NCI-H146 treated with DMSO at 0.1 percent for 48 hours (cell line): ENCODE results near the gene KRT3.

ENCODE experiments used
- DNase-seq: peaks from one replicate; lab custom pipeline; 2025; ENCODE audit not compliant: unreplicated experiment; lab: John Stamatoyannopoulos, UW

Gene KRT3

DNA sequence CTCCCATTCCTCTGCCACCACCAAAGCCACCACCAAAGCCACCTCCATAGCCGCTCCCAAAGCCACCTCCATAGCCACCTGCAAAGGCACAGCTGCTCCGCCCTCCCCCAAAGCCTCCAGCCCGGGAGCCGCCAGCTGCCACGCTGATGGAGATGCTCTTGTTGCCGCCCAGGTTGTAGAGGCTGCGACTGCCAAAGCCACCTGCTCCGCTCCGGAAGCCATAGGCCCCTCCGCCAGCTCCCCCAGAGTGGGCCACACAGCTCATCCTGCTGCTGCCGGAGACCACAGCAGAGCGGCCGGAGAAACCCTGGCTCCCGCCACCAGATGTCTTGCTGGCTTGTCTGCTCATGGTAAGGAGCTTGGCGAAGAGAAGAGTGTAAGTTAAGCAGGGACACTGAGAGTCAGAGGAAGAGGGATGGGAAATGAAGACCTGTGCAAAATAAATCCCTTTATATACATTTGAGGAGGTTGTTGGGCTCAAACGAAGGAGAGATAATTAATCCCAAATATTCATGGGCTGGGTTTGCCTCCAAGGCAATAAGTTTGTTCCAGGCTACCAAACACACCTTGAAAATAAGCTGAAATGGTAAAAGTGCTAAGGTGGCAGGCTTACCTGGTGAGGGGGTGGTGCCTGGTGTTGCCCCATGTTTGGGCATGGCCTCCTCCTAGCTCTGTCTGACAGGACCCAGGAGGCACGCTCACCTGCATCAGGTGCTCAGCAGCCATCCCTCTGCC lies at the start of gene KRT3:
Gene KRT3 (minus strand): TSS at position 424 of the 735 bp plus-strand sequence. CDS start 75 bp downstream, at position 349.
- DNase-seq, result no peak

DNA sequence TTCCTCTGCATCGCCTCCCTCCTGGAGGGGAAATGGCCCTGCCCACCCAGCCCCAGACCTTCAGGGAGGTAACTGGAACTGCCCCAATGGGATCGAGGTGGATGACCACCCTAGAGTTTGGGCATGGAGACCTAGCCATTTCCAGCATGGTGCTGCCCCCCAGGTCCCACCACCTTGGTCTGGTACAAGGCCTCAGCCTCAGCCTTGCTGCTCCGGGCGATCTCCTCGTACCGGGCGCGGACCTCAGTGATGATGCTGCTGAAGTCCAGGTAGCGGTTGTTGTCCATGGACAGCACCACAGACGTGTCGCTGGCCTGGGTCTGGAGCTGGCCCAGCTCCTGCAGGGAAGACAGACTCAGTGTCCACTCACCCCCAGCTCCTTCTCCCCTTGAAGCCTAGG lies 48.5 kb upstream of the KRT3 start:
- DNase-seq, result no peak

DNA sequence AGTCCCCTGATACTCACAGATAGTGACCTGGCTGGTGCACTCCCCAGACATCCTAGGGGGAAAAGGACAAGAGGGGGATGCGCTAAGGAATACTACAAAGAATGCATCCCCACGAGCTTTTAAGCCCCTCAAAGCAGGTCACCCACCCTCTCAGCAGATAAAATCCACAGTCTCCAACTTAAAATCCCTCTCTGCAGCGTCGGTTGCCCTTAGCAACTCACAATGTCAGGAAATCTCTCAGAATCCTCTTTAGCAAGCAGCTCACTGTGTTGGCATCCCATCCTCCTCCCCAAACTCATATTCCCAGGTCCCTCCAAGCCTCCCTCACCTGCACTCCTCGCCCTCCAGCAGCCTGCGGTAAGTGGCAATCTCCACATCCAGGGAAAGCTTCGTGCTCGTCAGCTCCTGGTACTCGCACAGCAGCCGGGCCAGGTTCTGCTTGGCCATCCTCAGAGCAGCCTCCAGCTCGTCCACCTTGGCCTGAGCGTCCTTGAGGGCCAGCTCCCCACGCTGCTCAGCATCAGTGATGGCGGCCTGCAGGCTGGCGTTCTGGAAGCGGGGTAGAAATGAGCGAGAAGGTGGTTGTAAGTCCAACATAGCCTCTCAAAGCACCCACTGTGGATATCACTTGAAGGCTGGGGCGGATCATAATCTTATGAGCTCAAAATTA lies 43.7 kb upstream of the KRT3 start:
- no peak for DNase-seq

DNA sequence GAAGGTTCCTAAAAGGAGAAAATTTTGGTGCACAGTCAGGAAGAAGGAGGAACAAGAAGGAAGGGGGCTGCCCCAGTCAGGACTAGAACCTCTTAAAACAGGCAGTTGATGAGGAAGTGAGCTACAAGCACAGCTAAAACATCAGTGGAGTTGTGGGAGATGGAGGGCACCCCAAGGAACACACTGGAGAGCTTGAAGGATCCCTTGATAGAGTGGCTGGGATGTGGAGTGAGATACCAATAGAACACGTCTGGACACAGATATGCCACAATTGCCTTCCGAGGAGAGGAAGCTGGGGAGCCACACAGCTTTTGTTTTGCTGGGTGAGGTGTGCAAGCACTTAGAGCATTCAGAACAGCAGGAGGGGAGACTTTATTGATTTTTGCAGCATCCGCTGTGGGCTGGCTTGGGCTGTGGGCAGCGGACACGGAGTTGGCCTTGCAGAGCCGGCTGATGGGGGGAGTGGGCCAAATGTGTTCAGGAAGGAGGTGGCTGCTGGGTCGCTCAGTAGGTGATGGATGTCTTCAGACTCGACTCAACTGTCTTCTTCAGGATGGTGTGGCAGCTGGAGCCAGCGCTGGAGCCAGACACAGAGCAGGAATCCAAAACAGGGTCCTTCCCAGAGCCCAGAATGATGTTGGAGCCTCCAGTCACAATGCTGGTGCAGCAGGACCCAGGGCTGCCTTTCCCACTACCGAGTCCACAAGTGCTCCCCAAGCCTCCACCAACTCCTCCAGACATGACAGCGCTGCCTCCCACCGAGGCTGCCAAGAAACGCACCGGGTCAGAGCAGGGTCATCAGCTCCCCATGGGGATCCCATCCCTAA lies 42.9 kb upstream of the KRT3 start:
- peak; percentile 75 for DNase-seq

DNA sequence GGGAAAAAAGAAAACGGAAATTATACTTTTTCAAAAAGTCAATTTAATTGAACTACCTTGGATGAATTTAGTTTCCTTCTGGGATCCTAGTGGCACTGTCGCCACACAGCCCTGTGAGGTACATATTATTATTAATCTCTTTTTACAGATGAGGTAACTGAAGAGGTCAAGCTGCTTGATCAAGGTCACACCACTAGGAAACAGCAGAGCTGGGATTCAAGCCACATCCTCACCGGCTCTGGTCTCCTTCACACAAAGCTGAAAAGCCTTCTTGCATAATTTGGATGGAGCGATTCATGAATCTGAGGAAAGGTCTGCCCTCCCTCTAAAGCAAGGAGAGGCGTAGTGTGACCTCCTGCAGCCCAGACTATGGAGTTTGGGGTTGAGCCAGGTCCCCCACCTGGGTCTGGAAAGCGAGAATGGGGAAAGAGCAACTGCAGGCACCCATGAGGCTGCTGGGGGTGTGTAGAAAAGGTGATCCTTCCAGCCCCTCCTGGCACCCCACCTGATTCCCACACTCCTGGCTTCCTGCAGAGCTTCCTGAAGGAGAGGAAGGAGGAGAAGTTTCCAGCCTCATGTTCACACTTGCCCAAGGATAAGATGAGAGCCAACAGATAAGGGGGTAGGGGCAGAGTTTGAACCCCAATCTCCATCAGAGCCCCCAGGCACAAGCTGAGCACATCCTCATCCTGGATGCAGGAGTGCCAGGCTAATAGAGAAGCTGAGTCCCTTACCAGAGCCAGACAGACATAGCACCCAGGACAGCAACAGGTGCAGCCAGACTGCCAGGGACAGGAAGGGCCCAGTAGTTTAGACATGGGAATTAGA lies 42.1 kb upstream of the KRT3 start:
- DNase-seq, result no peak

DNA sequence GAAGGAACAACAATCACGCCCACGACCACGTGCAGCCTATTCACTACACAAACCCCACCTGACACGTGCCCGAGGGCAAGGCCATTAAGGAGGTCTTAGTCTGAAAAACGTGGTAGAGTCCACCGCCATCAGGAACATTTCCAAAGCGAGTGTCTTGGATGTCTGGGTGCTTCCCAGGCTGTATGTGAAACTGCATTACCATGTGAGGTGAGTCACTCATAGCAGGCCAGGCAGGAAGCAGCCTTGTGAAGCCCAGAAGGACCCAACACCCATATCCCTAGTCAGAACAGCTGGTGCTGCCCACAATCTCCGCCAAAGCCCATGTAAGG lies 41.5 kb upstream of the KRT3 start:
- no peak for DNase-seq

DNA sequence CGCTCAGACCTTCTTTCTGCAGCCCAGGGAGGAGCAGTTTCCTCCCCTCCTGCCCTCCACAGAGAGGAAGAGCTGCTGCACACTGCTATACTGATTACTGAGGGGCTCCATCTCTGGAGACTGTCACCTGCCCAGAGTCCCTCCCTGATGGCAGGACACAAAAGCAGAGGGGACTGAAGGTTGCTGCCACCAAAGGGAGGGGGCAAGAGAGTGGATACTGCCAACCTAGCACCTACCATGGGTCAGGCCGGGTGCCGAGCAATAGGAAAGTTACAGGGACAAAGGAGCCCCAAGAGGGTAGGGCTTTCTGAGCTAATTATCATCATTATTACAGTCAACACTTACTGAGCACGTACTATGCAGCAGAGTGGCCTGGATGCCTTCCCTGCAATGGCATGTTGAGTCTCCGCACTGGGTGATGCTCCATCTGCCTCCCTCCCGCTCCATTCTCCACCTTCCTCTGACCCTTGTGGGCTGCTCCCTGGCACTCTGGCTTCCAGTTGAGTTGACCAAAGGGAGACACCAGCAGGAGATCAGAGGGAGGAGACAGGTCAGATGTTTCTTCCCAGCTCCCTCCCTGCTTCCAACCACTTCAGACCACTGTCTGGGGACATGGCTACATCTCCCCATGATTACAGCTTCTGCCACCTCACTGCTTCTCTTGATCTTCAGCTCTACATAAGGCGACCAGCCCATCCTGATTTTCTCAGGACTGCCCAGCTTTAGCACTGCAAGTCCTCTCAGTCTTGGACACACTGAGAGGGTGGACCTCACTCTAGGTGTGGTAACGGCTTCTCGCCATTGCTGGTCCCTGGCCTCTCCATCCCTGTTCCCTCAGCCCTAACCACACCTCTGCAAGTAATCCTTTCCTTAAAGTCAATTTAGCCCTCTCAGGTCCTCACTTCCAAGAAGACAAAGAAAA lies 40.8 kb upstream of the KRT3 start:
- no peak for DNase-seq

DNA sequence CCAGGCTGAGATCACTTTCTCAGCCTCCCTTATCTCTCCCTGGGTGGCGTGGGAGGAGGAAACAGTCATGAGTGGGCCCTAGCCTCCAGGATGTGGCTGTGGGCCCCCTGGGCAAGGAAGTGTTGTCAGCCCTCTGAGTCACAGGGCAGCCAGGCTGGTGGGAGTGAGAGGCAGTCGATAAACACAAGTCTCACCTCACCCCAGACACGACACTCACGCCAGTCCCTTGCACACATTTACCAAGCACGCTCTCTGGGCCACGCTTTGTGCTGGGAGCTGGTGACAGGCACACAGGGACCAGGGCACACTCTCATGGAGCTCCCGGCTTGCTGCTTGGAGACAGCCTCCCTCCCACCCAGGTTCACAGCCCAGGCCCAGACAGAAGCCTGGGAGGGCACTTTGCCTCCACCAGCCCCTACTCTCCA lies 40.1 kb upstream of the KRT3 start:
- no peak for DNase-seq

DNA sequence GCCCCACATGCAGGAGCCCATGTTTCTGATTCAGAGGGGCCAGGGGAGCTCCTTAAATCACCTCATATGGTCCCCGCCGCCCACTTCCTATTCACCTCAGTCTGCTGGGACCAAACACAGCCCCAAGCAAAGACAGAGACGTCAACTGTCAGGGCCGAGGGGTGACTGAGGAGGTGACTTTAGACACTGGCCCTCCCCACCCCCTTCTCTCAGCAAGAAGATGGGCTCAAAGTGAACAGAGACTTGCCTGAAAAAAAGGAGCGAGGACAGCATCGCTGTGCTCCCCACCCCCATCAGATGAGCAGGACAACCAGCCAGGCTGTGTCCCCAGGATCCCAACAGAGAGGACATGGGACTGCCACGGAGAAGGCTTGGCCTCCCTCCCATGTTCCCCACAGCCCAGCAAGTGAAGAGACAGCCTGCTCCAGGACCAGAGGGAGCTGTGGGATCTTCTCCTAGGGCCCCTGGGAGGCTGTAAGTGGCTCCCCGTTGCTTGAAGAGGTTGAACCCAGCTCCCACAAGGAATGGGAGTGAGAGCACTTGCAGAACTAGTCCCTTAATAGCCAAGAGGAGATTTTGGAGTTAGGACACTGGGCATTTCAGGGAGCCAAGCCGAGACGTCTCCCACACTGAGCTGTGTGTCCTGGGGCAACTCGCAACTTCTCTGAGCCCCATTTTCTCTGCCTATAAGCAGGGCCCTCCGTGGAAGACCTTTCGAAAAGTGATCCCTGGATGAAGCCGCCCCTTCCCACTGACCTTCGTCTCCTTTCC lies 39.5 kb upstream of the KRT3 start:
- no peak for DNase-seq

DNA sequence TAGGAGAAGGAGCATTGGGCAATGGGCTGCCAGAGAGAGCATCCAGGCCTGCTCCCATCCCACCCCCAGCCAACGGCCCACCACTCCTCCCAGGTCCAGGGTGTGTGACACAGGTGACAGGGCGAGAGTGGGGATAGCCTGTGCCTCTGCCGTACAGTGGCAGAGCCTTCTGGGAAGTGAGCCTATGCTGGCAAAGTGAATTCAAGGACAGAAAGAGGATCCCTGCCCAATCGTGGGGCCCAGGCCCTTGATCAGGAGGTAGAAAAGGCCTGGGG lies 38.7 kb upstream of the KRT3 start:
- no peak for DNase-seq

DNA sequence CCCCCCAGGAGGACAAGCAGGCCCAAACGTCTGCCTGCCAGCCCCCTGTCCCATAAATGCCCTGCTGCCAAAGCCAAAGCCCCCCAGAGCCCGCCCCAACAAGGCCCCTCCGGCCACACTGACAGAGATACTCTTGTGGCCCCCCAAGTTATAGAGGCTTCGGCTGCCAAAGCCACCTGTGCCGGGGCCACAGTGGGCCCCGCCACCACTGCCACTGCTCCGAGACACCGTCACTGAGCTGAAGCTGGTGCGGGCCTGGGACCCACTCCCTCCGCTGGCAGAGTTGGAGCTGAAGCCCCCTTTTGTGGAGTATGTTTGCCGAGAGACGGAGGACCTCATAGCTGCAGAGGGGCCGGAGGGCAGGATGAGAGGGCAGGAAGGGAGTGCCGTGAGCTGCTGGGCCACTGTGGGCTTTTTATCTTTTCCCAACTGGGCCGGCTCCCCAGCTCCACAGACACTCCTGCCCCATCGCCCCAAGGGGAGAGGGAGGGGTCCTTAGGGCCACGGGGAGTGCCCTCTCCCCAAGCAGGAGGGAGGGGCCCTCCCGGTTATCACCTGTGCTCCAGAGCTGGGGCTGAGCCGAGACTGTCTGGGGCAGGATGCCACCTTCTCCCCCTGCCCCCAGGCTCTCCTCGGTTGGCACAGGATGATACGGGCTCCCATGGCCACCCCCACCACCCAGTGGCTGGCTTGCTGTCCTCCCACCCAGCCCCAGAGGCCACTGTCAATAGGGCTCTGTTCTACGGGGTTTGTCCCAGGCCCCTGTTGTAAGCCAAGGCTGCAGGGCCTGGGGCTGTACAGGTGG lies 38.2 kb upstream of the KRT3 start, which contains the start of gene KRT79:
Gene KRT79 (minus strand): TSS at position 390 of the 805 bp plus-strand sequence. CDS start 51 bp downstream, at position 339.
- no peak for DNase-seq

DNA sequence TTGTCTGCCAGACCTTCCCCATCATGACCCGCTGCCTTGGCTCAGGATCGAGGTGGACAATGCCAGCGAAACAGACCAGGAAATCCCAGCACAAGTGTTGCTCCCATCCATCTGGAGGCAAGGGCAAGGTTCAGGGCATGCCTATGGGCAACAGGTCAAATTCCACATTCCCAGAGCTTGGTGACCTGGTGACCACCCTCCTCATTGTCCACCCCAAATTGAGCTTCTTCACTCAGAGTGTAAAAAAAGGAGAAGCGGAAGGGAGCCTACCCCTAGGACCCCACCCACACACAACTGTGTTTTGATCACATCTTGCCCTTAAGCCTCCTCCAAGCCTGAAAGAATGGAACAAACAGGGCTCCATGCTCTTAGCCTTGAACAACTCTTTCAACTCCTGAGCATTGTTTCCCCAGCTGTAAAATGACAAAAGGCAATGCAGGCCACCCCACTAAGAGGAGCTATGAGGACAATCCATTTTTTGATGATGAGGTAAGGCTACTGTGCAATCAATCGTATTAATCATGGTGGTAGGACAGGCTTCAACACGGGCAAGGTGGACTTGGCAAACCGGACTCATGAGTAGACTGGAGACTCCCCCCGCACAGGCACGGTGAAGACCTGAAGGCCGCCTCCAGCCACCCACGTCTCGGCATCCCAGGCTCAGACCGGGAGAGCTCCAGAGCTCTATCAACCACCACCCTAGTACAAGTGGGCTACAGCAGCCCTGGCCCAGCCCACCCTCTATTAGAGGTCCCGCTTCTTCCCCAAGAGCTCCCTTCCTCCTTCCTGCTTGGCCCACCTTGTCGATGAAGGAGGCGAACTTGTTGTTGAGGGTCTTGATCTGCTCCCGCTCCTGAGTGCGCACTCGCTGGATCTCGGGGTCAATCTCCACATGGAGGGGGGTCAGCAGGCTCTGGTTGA lies 37.3 kb upstream of the KRT3 start:
- no peak for DNase-seq

DNA sequence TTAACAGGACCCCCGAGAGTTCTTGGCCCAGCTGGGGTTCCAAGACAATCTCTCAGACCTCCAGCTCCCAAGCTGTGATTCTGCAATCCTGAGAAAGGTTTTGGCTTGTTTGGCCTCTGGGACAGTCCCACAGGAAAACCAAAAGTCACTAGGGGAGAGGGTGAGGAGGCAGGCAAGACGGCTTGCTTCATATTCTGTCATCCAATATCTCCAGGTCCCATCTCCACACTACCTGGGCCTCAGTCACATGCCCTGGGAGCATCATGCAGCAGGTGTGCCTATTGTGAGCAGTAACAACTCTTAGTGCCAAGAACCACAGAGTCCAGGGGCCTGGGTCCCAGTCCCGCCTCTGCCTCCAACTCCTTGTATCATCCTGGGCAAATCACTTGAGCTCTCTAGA lies 36.5 kb upstream of the KRT3 start:
- DNase-seq, result no peak

DNA sequence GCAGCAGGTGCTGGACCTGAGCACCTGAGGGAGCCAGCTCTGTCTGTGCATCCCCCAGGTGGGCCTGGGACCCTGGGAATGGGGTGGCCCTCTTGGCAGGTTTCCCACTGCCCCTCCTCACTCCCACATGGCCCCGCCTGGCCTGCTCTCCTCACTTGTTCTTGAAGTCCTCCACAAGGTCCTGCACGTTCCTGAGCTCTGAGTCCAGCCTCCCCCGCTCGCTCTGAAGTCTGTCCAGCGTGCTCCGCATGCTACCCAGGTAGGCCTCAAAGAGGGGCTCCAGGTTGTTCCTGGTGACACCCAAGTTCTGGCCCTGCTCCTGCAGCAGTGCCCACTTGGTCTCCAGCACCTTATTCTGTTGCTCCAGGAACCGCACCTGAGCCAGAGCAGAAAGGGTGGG lies 35.3 kb upstream of the KRT3 start:
- no peak for DNase-seq

DNA sequence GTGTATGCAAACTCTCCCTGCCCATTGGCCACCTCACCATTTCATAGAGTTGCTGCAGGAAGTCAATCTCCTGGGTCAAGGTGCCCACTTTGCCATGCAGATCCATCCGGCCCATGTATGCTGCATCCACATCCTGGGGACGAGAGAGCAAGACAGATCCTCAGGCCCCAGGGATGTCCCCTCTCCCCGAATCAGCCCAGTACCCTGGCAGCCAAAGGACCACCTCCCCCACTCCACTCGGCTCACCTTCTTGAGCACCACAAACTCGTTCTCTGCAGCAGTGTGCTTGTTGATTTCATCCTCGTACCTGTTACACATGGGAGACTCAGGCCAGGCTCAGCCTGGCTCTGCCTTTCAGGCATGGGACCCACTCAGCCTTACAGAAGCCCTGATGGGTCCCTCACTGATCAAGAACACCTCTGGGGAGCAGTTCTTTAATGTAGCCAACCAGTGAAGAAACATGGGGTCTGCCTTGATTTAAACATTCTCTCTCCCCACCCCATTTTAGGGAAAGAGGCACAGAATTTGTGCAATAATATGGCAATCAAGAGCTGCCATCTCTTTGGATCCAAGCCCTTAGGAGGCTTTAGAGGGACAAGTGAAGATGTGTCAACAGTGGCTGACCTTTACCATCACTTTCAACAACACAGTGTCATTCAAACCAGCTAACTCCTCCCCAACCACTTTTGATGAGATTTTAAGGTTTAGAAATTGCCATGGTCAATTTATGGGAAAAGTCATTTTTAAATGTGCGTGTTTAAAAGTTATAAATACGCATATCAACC lies 34.3 kb upstream of the KRT3 start:
- no peak for DNase-seq

DNA sequence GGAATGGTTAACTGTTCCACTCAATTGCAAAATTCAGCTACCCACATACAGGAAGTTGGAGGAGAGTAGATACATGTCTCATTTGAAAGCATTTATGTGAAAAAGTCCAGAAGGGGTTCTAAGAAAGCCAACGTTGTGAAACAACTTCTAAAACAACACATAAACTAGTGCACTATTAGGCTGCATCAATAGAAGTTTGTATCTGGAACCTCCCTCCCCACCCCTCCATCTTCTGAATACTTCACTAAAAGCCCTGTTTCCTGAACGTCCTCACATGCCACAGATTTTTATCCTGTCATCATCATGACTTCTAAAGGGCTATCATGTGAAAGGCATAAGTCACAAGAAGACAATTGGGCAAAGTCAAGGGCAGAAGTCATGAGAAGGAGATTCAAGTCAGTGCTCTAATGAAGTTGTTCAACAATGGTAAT lies 32.7 kb upstream of the KRT3 start:
- DNase-seq, result no peak

DNA sequence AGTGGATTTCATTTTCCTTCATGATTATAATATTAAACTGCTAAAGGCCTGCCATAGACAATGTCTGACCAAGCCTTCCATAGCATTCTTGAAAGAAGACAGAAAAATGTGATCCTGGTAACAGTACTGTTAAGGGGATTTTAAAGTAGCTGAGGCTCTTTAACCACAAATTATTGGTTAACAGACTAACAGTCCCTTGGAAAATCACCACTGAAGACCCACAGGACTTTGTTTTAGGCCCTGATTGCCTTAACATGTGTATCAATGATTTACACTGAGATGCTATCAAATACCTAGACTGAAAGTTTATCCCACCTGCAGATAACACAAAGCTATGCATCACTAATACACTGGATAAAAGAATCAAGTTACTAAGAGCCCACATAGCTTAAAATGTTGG lies 32.2 kb upstream of the KRT3 start:
- no peak for DNase-seq
